Gastrocnemius medialis (tissue), 4 donors: ENCODE results near the gene C8A.

Experiments used
- CTCF ChIP-seq, 5 experiments: fragments of 450-650 bp in 3 of 5; fragments of 200-600 bp in 2 of 5; sonication (generic) in 2 of 5; IDR thresholded peaks in 4 of 5; conservative IDR thresholded peaks in 1 of 5; 1 replicate in 4 of 5; 2 replicates in 1 of 5; pipeline ENCODE4 v1.5.1; 2016 to 2019; ENCODE audit warnings: antibody characterized with exemption in 5 of 5, mild to moderate bottlenecking in 3 of 5, moderate library complexity in 3 of 5
- POLR2A ChIP-seq, 2 donors: fragments of 450-650 bp; IDR thresholded peaks; one replicate each; pipeline ENCODE4 v1.6.1; 2017; ENCODE audit warnings: antibody characterized with exemption in 2 of 2, mild to moderate bottlenecking in 2 of 2, moderate library complexity in 2 of 2

DNA sequence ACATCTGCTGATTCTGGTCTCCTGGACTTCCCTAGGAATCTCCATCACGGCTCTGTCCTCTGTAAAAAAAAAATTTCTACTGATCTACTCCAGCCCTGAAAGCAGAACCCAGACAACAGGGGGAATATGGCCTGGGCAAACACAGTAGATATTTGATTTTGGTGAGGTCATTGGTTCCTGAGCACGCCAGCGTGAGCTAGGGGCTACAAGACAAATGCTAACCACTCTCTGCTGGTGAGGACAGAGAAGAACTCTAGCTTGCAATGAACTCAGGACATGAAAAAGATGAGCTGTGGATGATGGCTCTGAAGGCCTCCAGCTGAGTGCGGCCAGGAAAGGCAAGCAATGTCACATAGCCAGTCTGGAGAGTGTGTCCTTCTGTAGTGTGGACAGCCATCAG is 18.2 kb upstream of the C8A start:
- TF ChIP-seq CTCF (IDR thresholded peaks at IDR 0.05 in 4 of 5, conservative IDR thresholded peaks at IDR 0.05 in 1 of 5) (no peak), POLR2A (IDR thresholded peaks at IDR 0.05) (no peak)
